SU-DHL-6 (cell line): Measurements from ENCODE around the gene ATL2.
"Not testable (repeated sequence)": the region's sequence is repeated elsewhere in the genome, so short reads cannot be mapped to it uniquely, and the experiment has no call there.

Experiments used
- H2AFZ ChIP-seq: fragments of 200-600 bp; sonication (generic); 2 replicates; pipeline ENCODE4 v1.6.1; 2014; ENCODE audit warnings: low read depth, mild to moderate bottlenecking, moderate library complexity, mixed read lengths, antibody characterized with exemption, low read length; ENCODE audit not compliant: severe bottlenecking
- H3F3A ChIP-seq: fragments of 200-600 bp; shearing (Covaris generic); 2 replicates; pipeline ENCODE4 v1.6.0; 2016; ENCODE audit warnings: antibody characterized with exemption, mild to moderate bottlenecking; ENCODE audit not compliant: insufficient read depth
- H3K27ac ChIP-seq: fragments of 200-600 bp; sonication (generic); 2 replicates; pipeline ENCODE4 v1.5.1; 2016; ENCODE audit warnings: low read depth, mild to moderate bottlenecking, low read length, moderate library complexity, mixed read lengths
- H3K27me3 ChIP-seq: fragments of 200-600 bp; sonication (generic), shearing (Covaris generic); 2 replicates; pipeline ENCODE4 v1.6.0; 2014; ENCODE audit warnings: mild to moderate bottlenecking, low read length
- H3K36me3 ChIP-seq: fragments of 200-600 bp; sonication (generic); 2 replicates; pipeline ENCODE4 v1.6.1; 2014; ENCODE audit warnings: mild to moderate bottlenecking, low read length, mixed read lengths
- H3K4me2 ChIP-seq: fragments of 300-600, 200-600 bp; shearing (Covaris generic), sonication (generic); 2 replicates; pipeline ENCODE4 v1.6.0; 2014; ENCODE audit warnings: low read length, low read depth, mild to moderate bottlenecking; ENCODE audit not compliant: poor library complexity, severe bottlenecking
- H3K4me3 ChIP-seq: fragments of 200-600 bp; sonication (generic); 2 replicates; pipeline ENCODE4 v1.5.1; 2014; ENCODE audit warnings: antibody characterized with exemption, low read length, mild to moderate bottlenecking, mixed read lengths; ENCODE audit not compliant: insufficient read depth, poor library complexity, severe bottlenecking
- H3K79me2 ChIP-seq: fragments of 200-600 bp; sonication (generic); 2 replicates; pipeline ENCODE4 v1.6.1; 2014; ENCODE audit warnings: mild to moderate bottlenecking, low read length, moderate library complexity; ENCODE audit not compliant: insufficient read depth
- H3K9ac ChIP-seq: fragments of 200-600 bp; sonication (generic); 2 replicates; pipeline ENCODE4 v1.7.0; 2014; ENCODE audit warnings: mild to moderate bottlenecking, low read length
- H3K9me2 ChIP-seq: fragments of 200-600 bp; sonication (generic); replicated peaks from 2 replicates; pipeline ENCODE4 v1.6.1; 2014; ENCODE audit warnings: low read length; ENCODE audit not compliant: insufficient read depth
- H3K9me3 ChIP-seq: fragments of 200-600 bp; sonication (generic); 2 replicates; pipeline ENCODE4 v1.6.1; 2014; ENCODE audit warnings: low read length, mixed read lengths; ENCODE audit not compliant: insufficient read depth
- H4K20me1 ChIP-seq: fragments of 200-600 bp; sonication (generic); 2 replicates; pipeline ENCODE4 v1.6.1; 2014; ENCODE audit warnings: low read depth, mild to moderate bottlenecking, antibody characterized with exemption, low read length, moderate library complexity, mixed read lengths
- CTCF ChIP-seq: fragments of 200-600 bp; sonication (generic); IDR thresholded peaks from one replicate; pipeline ENCODE4 v1.5.1; 2017; ENCODE audit warnings: antibody characterized with exemption, mild to moderate bottlenecking, low read length, moderate library complexity; ENCODE audit not compliant: insufficient read depth, poor library complexity, severe bottlenecking
- EZH2phosphoT487 ChIP-seq: fragments of 200-600 bp; sonication (generic), shearing (Covaris generic); conservative IDR thresholded peaks from 2 replicates; pipeline ENCODE4 v1.6.1; 2018; ENCODE audit warnings: mild to moderate bottlenecking, antibody characterized with exemption, low read length, moderate library complexity, mixed read lengths

Gene ATL2

DNA sequence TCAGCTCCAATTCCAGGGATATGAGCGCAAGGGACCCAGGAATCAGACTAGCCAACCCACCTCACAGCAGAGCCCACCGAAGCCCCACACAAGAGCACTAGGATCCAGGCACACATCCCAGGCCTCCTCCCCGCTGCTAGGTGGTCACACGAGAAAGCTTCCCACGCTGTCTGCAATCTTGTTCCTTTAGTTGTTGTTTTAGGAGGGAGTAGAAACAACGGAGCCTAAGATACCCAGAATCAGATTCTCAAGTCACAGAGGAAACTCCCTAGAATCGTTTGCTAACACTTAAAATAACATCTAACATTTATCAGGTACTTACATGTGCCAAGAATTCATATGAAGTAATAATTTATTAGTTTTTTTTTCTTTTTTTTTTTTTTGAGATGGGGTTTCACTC lies 9.7 kb upstream of the ATL2 start:
- Histone ChIP-seq H2AFZ (no peak overlapping the region), H3K9me2 (no peaks in the 10 kb centered on the region), H3K36me3 (no peaks in the 10 kb centered on the region), H3K79me2 (no peaks in the 10 kb centered on the region), H3K9me3 (no peaks in the 10 kb centered on the region), H3K27me3 (no peaks in the 10 kb centered on the region), H3K9ac (no peak overlapping the region), H3K4me2 (no peak overlapping the region), H3F3A (no peaks in the 10 kb centered on the region), H3K27ac (no peak overlapping the region), H3K4me3 (no peak overlapping the region), H4K20me1 (no peaks in the 10 kb centered on the region)
- TF ChIP-seq EZH2phosphoT487 (no peak), CTCF (no peak)

GRCh38 chr2:38386377-38386776 lies 9.3 kb upstream of the ATL2 start:
- H3K79me2 ChIP-seq: no peaks in the 10 kb centered on the region
- H3K27me3 ChIP-seq: no peaks in the 10 kb centered on the region
- H2AFZ ChIP-seq: no peak overlapping the region
- no peak overlapping the region for H3K4me3 ChIP-seq
- H3K27ac ChIP-seq: no peak overlapping the region
- H4K20me1 ChIP-seq: no peaks in the 10 kb centered on the region
- no peaks in the 10 kb centered on the region for H3K9me3 ChIP-seq
- H3F3A ChIP-seq: no peaks in the 10 kb centered on the region
- no peaks in the 10 kb centered on the region for H3K9me2 ChIP-seq
- H3K4me2 ChIP-seq: no peak overlapping the region
- TF ChIP-seq CTCF: no peak
- no peak for TF ChIP-seq EZH2phosphoT487
- H3K36me3 ChIP-seq: no peaks in the 10 kb centered on the region
- no peak overlapping the region for H3K9ac ChIP-seq

GRCh38 chr2:38384338-38384737 lies 7.3 kb upstream of the ATL2 start:
- Histone ChIP-seq H4K20me1 (no peaks in the 10 kb centered on the region), H3K4me2 (no peak overlapping the region), H3K36me3 (no peaks in the 10 kb centered on the region), H3K9me3 (no peaks in the 10 kb centered on the region), H3K4me3 (no peak overlapping the region), H3K9me2 (no peaks in the 10 kb centered on the region), H3K27me3 (no peaks in the 10 kb centered on the region), H3K79me2 (no peaks in the 10 kb centered on the region), H3K9ac (no peak overlapping the region), H3K27ac (no peak overlapping the region), H3F3A (no peaks in the 10 kb centered on the region), H2AFZ (no peak overlapping the region)
- TF ChIP-seq CTCF: no peak
- no peak for TF ChIP-seq EZH2phosphoT487

GRCh38 chr2:38383741-38384140 lies 6.7 kb upstream of the ATL2 start:
- not testable (repeated sequence) for H3K4me2 ChIP-seq, H3K9me2 ChIP-seq, H3K36me3 ChIP-seq, H4K20me1 ChIP-seq, H3K79me2 ChIP-seq, H2AFZ ChIP-seq, H3K4me3 ChIP-seq, H3K9ac ChIP-seq, H3K27me3 ChIP-seq, H3F3A ChIP-seq, H3K9me3 ChIP-seq, H3K27ac ChIP-seq
